Skeletal muscle cell (primary cell): ENCODE measurements around the gene GPR78.
A peak's percentile ranks its signal among the peaks of the same experiment; 100 is the strongest.

Source experiments
- DNase-seq: peaks from one replicate; pipeline ENCODE4 v3.0.0-alpha.2; 2010; ENCODE audit warnings: low read depth
- H3K4me3 ChIP-seq: 2 replicates; pipeline ENCODE4 v1.5.1; 2011; ENCODE audit warnings: low read depth, mild to moderate bottlenecking, control low read depth, low read length, moderate library complexity

GPR78 gene

GRCh38 chr4:8580321-8581093 is at the start of gene GPR78:
Gene GPR78, plus strand, starts transcription at chr4:8580392. Its CDS starts 591 bp downstream, at chr4:8580983.
- DNase-seq: no peak

GRCh38 chr4:8532245-8532781 is 47.9 kb upstream of the GPR78 start:
- no peak overlapping the region for H3K4me3 ChIP-seq
- no peak for DNase-seq

More at GRCh38 chr4:8580321-8581093, at the start of gene GPR78:
- H3K4me3 ChIP-seq: no peak within 1 kb of the TSS

- no peak for DNase-seq
Measured at GRCh38 chr4:8533274-8533865, 46.8 kb upstream of the GPR78 start.

GRCh38 chr4:8534129-8534528 is 46.1 kb upstream of the GPR78 start:
- no peak for DNase-seq
- H3K4me3 ChIP-seq: no peak overlapping the region

More at GRCh38 chr4:8533274-8533865, 46.8 kb upstream of the GPR78 start:
- H3K4me3 ChIP-seq: no peak overlapping the region

GRCh38 chr4:8534611-8535010 is 45.6 kb upstream of the GPR78 start:
- H3K4me3 ChIP-seq: no peak overlapping the region
- DNase-seq: no peak

- DNase-seq: no peak
- no peak overlapping the region for H3K4me3 ChIP-seq
Measured at GRCh38 chr4:8536467-8536866, 43.7 kb upstream of the GPR78 start.

GRCh38 chr4:8537041-8537461 is 43.1 kb upstream of the GPR78 start:
- H3K4me3 ChIP-seq: no peak overlapping the region
- peak; percentile 53 for DNase-seq

GRCh38 chr4:8538076-8538702 is 42.0 kb upstream of the GPR78 start:
- DNase-seq: no peak
- no peak overlapping the region for H3K4me3 ChIP-seq

- no peak overlapping the region for H3K4me3 ChIP-seq
- DNase-seq: no peak
Measured at GRCh38 chr4:8538703-8539567, 41.3 kb upstream of the GPR78 start.

- no peak for DNase-seq
Measured at GRCh38 chr4:8539661-8540060, 40.5 kb upstream of the GPR78 start.

GRCh38 chr4:8540072-8540471 is 40.1 kb upstream of the GPR78 start:
- DNase-seq: no peak
- H3K4me3 ChIP-seq: no peak overlapping the region

More at GRCh38 chr4:8539661-8540060, 40.5 kb upstream of the GPR78 start:
- H3K4me3 ChIP-seq: no peak overlapping the region

GRCh38 chr4:8540586-8540985 is 39.6 kb upstream of the GPR78 start:
- H3K4me3 ChIP-seq: no peak overlapping the region
- no peak for DNase-seq

GRCh38 chr4:8540991-8541390 is 39.2 kb upstream of the GPR78 start:
- H3K4me3 ChIP-seq: no peak overlapping the region
- no peak for DNase-seq

- no peak overlapping the region for H3K4me3 ChIP-seq
- DNase-seq: no peak
Measured at GRCh38 chr4:8541981-8542715, 38.0 kb upstream of the GPR78 start.

- no peak for DNase-seq
- H3K4me3 ChIP-seq: no peak overlapping the region
Measured at GRCh38 chr4:8542776-8543525, 37.2 kb upstream of the GPR78 start.

GRCh38 chr4:8543623-8544022 is 36.6 kb upstream of the GPR78 start:
- H3K4me3 ChIP-seq: no peak overlapping the region
- DNase-seq: no peak

GRCh38 chr4:8544282-8544681 is 35.9 kb upstream of the GPR78 start:
- H3K4me3 ChIP-seq: no peak overlapping the region
- DNase-seq: no peak
